Activated CD4-positive, alpha-beta T cell treated with anti-CD3 and anti-CD28 coated beads for 4 hours (primary cell): ENCODE data around the gene TMX4.

ENCODE experiments used
- DNase-seq, 2 donors: peaks; one replicate each; pipeline ENCODE4 v3.0.0-alpha.2; 2020

The TMX4 gene

GRCh38 chr20:8012724-8013123, 6.8 kb downstream of the TMX4 start:
- DNase-seq, result no peak

GRCh38 chr20:8008733-8009132, 10.8 kb downstream of the TMX4 start:
- DNase-seq, result no peak

- no peak for DNase-seq
Measured at GRCh38 chr20:8007490-8007889, 12.1 kb downstream of the TMX4 start.

GRCh38 chr20:8005575-8006366, 13.8 kb downstream of the TMX4 start:
- no peak for DNase-seq

GRCh38 chr20:8005033-8005432, 14.5 kb downstream of the TMX4 start:
- no peak for DNase-seq

GRCh38 chr20:8002056-8002455, 17.5 kb downstream of the TMX4 start:
- DNase-seq, result no peak

- DNase-seq, result no peak
Measured at GRCh38 chr20:8000796-8001195, 18.8 kb downstream of the TMX4 start.

- DNase-seq, result no peak
Measured at GRCh38 chr20:7996898-7997297, 22.7 kb downstream of the TMX4 start.

GRCh38 chr20:7994809-7995208, 24.8 kb downstream of the TMX4 start:
- DNase-seq, result no peak

GRCh38 chr20:7993703-7994102, 25.9 kb downstream of the TMX4 start:
- DNase-seq, result no peak

- DNase-seq, result no peak
Measured at GRCh38 chr20:7993238-7993637, 26.3 kb downstream of the TMX4 start.

- no peak for DNase-seq
Measured at GRCh38 chr20:7990385-7990784, 29.2 kb downstream of the TMX4 start.

GRCh38 chr20:7989379-7989778, 30.2 kb downstream of the TMX4 start:
- DNase-seq, result no peak

GRCh38 chr20:7985916-7986315, 33.6 kb downstream of the TMX4 start:
- no peak for DNase-seq

GRCh38 chr20:7984192-7984591, 35.4 kb downstream of the TMX4 start:
- no peak for DNase-seq

- DNase-seq, result no peak
Measured at GRCh38 chr20:7981374-7981773, 38.2 kb downstream of the TMX4 start.

- no peak for DNase-seq
Measured at GRCh38 chr20:7980332-7981046, 39.1 kb downstream of the TMX4 start.

GRCh38 chr20:7977709-7978108, 41.9 kb downstream of the TMX4 start:
- DNase-seq, result no peak

GRCh38 chr20:7975851-7976414, 43.6 kb downstream of the TMX4 start:
- DNase-seq, result no peak

- DNase-seq, result no peak
Measured at GRCh38 chr20:7974785-7975435, 44.7 kb downstream of the TMX4 start.

GRCh38 chr20:7971536-7972280, 47.9 kb downstream of the TMX4 start:
- DNase-seq, result no peak

- DNase-seq, result no peak
Measured at GRCh38 chr20:7967199-7967844, 52.2 kb downstream of the TMX4 start.
